ENCODE measurements around the gene PSD2. TPM values are rescaled to one million over a fixed set of nuclear protein-coding genes. Genes with fewer than 3 reads are reported as not detected.

The PSD2 gene
- total and polyA plus RNA-seq, 12 donors: 0.03 to 0.09 (median 0.08) TPM; not detected in 9

DNA sequence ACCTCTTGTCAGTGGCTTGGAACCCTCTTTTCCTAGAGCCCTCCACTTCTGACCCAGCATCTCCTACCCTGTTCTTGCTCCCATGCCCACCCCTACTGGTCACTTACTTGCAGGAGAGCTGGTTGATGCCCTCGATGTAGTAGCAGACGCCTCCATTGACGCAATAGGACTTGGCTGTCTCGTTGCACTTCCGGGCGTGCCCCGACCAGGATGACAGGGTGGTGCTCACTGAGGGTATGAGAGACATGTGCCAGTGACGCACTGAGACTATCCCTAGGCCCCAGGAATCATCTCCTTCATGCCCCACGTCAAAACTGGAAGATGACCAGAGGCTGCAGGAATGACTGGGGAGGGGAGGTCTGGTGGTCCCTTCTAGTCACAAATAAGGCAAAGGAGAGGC is 76.0 kb downstream of the PSD2 start:
- ATAC-seq (no peak), DNase-seq (no peak)
- Histone ChIP-seq H3K36me3 (peaks cover 0 to 2% (median 0%) of the 10 kb centered on the region in 9 donors), H3K4me1 (peaks cover 0 to 16% (median 0%) of the 10 kb centered on the region in 9 donors), H3K27me3 (no peaks in the 10 kb centered on the region), H3K27ac (no peak overlapping the region), H3K4me3 (no peak overlapping the region), H3K9me3 (peaks cover 0 to 5% (median 0%) of the 10 kb centered on the region in 11 donors)
- intact Hi-C loops (cut with DNase I): loop anchor here in 1 of 10 donors (10.0 kb wide), 1 partner anchor 283 kb away; no protein-coding TSS in a partner anchor
- TF ChIP-seq, protein P1, sequence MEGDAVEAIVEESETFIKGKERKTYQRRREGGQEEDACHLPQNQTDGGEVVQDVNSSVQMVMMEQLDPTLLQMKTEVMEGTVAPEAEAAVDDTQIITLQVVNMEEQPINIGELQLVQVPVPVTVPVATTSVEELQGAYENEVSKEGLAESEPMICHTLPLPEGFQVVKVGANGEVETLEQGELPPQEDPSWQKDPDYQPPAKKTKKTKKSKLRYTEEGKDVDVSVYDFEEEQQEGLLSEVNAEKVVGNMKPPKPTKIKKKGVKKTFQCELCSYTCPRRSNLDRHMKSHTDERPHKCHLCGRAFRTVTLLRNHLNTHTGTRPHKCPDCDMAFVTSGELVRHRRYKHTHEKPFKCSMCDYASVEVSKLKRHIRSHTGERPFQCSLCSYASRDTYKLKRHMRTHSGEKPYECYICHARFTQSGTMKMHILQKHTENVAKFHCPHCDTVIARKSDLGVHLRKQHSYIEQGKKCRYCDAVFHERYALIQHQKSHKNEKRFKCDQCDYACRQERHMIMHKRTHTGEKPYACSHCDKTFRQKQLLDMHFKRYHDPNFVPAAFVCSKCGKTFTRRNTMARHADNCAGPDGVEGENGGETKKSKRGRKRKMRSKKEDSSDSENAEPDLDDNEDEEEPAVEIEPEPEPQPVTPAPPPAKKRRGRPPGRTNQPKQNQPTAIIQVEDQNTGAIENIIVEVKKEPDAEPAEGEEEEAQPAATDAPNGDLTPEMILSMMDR (IDR thresholded peaks at IDR 0.05): no peak
- WGBS, 2 donors: 93 to 94% methylated on average over 9 of the region's 9 CpGs

DNA sequence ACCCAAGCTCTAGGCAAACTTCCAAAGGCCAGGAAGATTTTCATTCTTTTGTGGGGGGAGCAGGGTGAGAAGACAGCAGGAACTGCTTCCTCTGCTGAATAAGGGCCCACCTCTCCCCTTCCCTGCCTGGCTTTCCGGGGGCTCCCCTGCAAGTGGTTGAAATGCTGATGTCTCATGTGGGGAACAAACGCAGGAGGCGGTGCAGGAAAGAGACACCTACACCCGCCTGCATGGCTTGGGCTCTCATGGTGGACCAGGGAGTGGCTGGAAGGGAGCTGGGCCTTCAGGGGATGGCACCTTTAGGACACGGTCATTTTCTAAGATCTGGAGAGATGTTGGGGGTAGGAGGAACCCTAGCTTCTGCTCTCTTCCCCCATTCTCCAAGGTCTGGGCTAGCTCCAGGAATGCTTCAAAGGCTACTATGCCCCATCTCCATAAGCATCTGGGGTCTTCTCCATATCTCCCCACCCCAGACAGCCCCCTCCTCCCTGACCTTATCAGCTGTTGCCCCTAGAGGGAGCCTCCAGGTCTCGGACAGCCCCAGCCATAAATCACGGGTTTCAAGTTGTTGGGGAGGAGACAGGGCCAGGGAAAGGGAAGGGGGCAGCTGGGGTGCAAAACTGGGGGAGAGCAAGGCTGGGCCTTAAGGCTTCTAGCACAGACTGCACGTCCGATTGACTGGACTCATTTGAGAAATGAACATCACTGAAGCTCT is 76.6 kb downstream of the PSD2 start:
- Histone ChIP-seq H3K4me1 (peaks cover 0 to 19% (median 0%) of the 10 kb centered on the region in 9 donors), H3K27ac (no peak overlapping the region), H3K4me3 (no peak overlapping the region), H3K9me3 (peaks cover 0 to 5% (median 0%) of the 10 kb centered on the region in 11 donors), H3K27me3 (no peaks in the 10 kb centered on the region), H3K36me3 (peaks cover 0 to 2% (median 0%) of the 10 kb centered on the region in 9 donors)
- TF ChIP-seq, protein P1 (IDR thresholded peaks at IDR 0.05): peak in 1 of 9 donors; percentile 10
- DNase-seq (no peak), ATAC-seq (no peak)
- WGBS, 2 donors: 85% methylated on average over 9 of the region's 9 CpGs
- intact Hi-C loops (cut with DNase I): loop anchor here in 1 of 10 donors (10.0 kb wide), 1 partner anchor 283 kb away; no protein-coding TSS in a partner anchor

DNA sequence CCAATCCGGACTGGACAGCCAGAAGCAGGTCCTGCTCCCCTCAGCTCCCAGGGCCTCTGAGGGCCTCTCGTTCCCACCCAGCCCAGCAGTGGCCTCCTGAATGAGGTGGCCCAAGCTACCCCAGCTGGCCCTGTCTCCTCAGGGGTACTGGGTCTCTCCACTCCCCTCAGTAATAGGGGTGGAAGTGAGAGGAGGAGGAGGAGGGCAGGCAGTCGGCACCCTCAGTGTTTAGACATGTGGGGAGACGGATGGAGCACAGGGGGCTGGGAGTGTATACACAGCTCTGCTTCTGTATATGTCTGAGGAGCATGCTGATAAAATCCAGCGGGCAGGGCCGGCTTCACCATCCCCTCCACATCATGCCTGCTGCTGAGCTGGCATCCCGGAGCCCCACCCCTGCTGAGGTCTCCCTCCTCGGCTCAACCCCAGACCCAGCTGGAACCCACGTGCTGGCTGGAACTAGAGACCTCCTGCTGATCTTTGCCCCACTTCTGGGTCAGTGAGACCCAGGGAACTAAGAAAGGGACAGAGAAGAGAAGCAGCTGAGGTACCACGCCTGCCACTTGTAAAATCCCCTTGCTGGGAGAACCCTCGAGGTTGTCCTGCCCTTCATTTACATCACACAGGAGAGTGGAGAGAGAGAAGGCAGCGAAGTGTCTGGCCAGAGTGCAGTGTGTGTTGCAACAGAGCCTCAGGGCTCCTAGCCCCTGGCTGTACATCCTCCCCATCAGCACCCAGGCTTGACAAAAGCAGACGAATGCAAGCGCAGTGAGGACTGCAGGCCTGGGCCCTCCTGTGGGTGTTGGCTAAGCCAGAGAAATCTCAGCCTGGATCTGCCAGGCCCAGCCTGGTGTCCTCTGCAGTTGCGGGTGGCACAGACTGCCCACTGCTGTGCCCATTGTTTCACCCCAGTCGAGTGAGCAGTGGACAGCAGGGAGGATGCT is 77.5 kb downstream of the PSD2 start:
- no peaks in the 10 kb centered on the region for H3K27me3 ChIP-seq
- WGBS, 2 donors: 79 to 84% methylated on average over 16 of the region's 16 CpGs
- no peak overlapping the region for H3K27ac ChIP-seq
- TF ChIP-seq, protein P1 (IDR thresholded peaks at IDR 0.05): no peak
- H3K9me3 ChIP-seq: peaks cover 0 to 5% (median 0%) of the 10 kb centered on the region in 11 donors
- H3K4me3 ChIP-seq: no peak overlapping the region
- intact Hi-C loops (cut with DNase I): loop anchor here in 1 of 10 donors (10.0 kb wide), 1 partner anchor 282 kb away; no protein-coding TSS in a partner anchor
- H3K36me3 ChIP-seq: peaks cover 0 to 2% (median 0%) of the 10 kb centered on the region in 9 donors
- ATAC-seq: no peak
- no peak for DNase-seq
- peaks cover 0 to 20% (median 0%) of the 10 kb centered on the region in 9 donors for H3K4me1 ChIP-seq

DNA sequence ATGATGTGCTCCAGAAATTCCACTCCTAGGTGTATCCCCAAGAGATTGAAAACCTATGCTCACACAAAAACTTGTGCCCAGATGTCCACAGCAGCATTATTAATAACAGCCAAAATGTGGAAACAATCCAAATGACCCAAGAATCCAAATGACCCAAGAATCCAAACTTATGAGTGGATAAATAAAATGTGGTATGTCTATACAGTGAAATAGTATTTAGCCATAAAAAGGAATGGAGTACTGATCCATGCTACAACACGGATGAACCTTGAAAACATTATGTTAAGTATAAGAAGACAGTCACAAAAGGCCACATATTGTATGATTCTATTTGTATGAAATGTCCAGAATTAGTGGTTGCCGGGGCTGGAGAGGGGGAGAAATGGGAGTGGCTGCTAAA is 80.3 kb downstream of the PSD2 start:
- ATAC-seq (no peak), DNase-seq (no peak)
- intact Hi-C loops (cut with DNase I): loop anchor here in 1 of 10 donors (10.0 kb wide), 1 partner anchor 279 kb away; no protein-coding TSS in a partner anchor
- no peaks in the 10 kb centered on the region for H3K27me3 ChIP-seq
- H3K27ac ChIP-seq: no peak overlapping the region
- TF ChIP-seq, protein P1 (IDR thresholded peaks at IDR 0.05): no peak
- H3K36me3 ChIP-seq: no peaks in the 10 kb centered on the region
- 70 to 99% methylated on average over 2 of the region's 2 CpGs for WGBS, 2 donors
- peaks cover 0 to 17% (median 12%) of the 10 kb centered on the region in 9 donors for H3K4me1 ChIP-seq
- H3K4me3 ChIP-seq: no peak overlapping the region
- peaks cover 0 to 5% (median 0%) of the 10 kb centered on the region in 11 donors for H3K9me3 ChIP-seq
